Neural progenitor cell (in vitro differentiated cells): Measurements from ENCODE around the gene GATAD2B.

ENCODE experiments used
- CTCF ChIP-seq: fragments of 200-600 bp; sonication (generic); IDR thresholded peaks from 2 replicates; pipeline ENCODE4 v1.5.1; 2017; ENCODE audit warnings: antibody characterized with exemption, mild to moderate bottlenecking
- EZH2 ChIP-seq: fragments of 200-600 bp; sonication (generic); IDR thresholded peaks from 2 replicates; pipeline ENCODE4 v1.6.1; 2017; ENCODE audit warnings: antibody characterized with exemption, mild to moderate bottlenecking, moderate library complexity

DNA sequence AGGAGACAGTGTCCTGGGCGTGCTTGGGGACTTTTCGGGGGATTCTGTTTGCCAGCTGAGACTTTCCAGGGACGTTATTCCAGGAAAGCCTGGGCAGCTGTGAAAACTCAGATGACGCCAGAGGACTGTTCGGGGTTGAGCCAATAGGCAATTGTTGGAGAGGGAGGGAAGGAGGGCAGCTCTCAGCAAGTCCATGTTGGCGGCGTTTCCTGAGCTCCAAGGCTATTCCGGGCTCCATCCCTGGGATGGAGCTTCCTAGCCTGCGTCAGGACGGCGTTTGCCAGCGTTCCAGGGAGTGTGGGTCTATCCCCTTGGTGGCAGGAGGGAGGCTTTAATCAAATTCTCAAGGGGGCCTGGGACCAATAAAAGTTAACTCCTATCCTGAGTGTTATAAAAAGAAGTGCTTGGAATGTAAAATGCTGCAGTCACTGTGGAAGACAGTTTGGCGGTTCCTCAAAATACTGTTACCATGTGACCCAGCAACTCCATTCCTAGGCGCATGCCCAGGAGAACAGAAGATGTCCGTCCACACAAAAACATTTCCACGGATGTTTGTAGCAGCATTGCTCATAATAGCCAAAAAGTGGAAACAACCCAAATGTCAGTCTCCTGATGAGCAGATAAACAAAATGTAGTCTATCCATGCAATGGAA lies 132.3 kb downstream of the GATAD2B start:
- TF ChIP-seq CTCF (no peak), EZH2 (no peak)
